ENCODE results near the gene RNF144B.

GRCh38 chr6:18451756-18452155, 64.6 kb downstream of the RNF144B start:
- TF ChIP-seq TAF1 (IDR thresholded peaks at IDR 0.05; ENCODE audit: low read depth, low read length) (no peak), CHD7 (IDR thresholded peaks at IDR 0.05; ENCODE audit: insufficient replicate concordance, low read length) (no peak), CTCF (IDR thresholded peaks at IDR 0.05; ENCODE audit: control extremely low read depth in 1 of 3, insufficient read depth in 1 of 3, low read depth in 1 of 3, low read length in 3 of 3) (no peak), ATF2 (IDR thresholded peaks at IDR 0.05; ENCODE audit: low read length) (no peak), USF2 (IDR thresholded peaks at IDR 0.05; ENCODE audit: low read length) (no peak), POLR2AphosphoS5 (IDR thresholded peaks at IDR 0.05; ENCODE audit: low read depth, low read length) (no peak), EZH2 (IDR thresholded peaks at IDR 0.05; ENCODE audit: low read depth, low read length, severe bottlenecking) (no peak)

Data from H1 (cell line).